ENCODE data around the gene PLOD1.
"Not testable (repeated sequence)": the region's sequence is repeated elsewhere in the genome, so short reads cannot be mapped to it uniquely, and the experiment has no call there.

GRCh38 chr1:11939794-11940193 lies 5.3 kb downstream of the PLOD1 start:
- TF ChIP-seq CTCF (IDR thresholded peaks at IDR 0.05; ENCODE audit: insufficient read depth, low read length, poor library complexity, severe bottlenecking); EZH2phosphoT487 (conservative IDR thresholded peaks at IDR 0.05; ENCODE audit: low read length): not testable (repeated sequence)
